ENCODE results near the gene SAPCD2.
A peak's percentile ranks its signal among the peaks of the same experiment; 100 is the strongest.

Gene SAPCD2

DNA sequence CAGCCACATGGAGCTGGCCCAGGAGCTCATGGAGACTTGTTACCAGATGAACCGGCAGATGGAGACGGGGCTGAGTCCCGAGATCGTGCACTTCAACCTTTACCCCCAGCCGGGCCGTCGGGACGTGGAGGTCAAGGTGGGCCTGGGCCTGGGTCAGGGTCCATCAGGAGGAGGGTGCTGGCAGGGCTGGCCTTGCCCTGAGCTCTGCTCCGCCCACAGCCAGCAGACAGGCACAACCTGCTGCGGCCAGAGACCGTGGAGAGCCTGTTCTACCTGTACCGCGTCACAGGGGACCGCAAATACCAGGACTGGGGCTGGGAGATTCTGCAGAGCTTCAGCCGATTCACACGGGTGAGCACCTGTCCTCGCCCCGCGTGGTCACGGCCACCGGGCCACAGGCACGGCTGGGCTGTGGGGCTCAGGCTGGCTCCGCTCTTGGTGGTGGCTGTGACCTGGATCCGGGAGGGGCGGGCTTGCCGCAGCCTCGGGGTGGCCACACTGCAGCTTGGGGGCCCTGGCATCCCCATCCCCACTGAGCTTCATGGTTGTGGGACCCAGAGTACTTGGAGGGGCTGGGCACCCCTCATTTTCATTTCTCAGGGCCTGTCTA is 37.1 kb upstream of the SAPCD2 start:
- DNase-seq: no peak

- DNase-seq: no peak
These were observed 36.4 kb upstream of the SAPCD2 start for GRCh38 chr9:137106662-137107250.

DNA sequence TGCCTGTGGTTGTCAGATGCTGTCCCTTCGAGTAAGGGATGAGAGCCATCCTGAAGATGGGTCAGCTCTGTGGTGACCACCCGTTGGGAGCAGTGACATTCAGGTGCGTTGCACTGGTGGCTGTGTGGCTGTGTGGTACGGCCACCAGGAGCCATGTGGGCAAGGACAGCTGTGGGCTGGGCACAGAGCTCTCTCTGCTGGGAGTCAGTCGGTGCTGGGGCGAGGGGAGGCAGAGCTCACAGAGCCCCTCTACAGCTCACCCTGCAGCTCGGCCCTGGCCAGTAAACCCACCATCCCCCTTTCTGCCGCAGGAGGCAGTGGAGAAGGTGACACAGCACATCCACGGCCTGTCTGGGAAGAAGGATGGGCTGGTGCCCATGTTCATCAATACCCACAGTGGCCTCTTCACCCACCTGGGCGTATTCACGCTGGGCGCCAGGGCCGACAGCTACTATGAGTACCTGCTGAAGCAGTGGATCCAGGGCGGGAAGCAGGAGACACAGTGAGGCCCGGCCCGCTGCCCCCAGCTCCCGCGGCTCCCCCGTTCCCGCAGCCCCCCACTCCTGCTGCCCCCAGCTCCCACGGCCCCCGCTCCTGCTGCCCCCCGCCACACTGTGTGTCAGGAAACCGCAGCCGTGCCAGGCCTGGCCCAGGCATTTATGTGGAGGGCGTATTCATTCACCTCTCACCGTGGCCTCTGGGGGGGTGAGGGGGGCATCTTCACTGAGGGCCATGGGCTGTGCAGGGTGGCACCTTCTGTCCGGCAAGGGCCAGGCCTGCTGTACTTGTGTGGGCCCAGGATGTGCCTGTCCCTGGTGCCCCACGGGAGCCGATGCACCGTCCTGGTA is 35.7 kb upstream of the SAPCD2 start:
- DNase-seq: no peak

GRCh38 chr9:137103206-137103999 is 33.0 kb upstream of the SAPCD2 start:
- DNase-seq: no peak

DNA sequence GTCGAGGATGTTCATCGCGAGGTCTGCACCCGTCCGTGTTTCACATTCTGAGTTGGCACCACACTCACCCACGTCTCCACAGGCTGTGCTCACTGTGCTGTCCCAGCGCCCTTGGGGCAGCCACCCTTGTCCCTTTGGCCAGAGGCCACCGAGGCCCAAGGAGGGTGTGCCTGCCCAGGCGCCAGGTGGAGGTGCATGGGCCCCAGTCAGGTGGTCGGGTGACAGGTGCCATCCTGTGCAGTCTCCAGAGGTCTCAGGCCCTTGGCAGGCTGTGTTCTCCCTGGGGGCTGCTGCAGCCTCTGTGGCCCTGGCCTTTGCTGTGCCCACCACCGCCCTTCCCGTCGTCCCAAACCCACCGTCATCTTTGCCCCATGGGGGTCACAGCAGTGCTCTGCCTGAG is 28.9 kb upstream of the SAPCD2 start:
- DNase-seq: no peak

GRCh38 chr9:137097761-137098462 is 27.6 kb upstream of the SAPCD2 start:
- no peak for DNase-seq

GRCh38 chr9:137096785-137097546 is 26.6 kb upstream of the SAPCD2 start:
- no peak for DNase-seq

DNA sequence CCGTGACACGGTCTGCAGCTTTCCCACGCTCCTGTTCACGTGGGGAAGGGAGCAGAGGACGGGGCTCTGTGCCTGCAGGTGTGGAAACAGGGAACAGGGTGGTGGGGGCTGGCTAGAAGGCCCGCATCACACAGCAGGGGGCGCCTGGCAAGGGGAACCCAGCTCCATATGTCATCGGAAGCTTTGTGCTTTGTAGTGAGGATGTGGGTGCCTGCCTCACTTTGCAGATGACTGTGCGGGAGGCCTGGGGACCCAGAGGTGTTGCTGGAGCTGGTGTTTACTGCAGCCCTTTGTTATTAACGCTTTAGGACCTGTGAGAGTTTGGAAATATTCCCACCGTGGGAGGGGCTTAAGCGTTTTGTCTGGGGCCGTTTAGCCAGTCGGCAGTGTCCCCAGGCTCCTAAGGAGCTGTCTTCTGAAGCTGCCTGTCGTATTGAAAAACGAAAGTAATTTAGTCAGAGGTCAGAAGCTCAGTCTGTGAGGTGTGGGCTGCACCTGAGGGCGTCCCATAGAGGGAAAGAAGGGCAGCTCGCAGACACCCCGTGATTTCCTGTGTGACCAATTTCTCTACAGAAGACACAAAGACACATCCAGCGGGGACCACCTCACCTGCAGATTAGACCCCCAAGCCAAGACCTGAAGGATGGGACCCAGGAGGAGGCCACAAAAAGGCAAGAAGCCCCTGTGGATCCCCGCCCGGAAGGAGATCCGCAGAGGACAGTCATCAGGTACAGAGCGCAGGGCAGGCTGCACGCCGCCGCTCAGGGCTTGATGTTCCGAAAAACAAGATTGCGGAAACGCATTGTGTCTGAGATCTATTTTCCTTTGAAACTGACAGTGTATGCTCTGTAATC is 25.5 kb upstream of the SAPCD2 start:
- DNase-seq: no peak

DNA sequence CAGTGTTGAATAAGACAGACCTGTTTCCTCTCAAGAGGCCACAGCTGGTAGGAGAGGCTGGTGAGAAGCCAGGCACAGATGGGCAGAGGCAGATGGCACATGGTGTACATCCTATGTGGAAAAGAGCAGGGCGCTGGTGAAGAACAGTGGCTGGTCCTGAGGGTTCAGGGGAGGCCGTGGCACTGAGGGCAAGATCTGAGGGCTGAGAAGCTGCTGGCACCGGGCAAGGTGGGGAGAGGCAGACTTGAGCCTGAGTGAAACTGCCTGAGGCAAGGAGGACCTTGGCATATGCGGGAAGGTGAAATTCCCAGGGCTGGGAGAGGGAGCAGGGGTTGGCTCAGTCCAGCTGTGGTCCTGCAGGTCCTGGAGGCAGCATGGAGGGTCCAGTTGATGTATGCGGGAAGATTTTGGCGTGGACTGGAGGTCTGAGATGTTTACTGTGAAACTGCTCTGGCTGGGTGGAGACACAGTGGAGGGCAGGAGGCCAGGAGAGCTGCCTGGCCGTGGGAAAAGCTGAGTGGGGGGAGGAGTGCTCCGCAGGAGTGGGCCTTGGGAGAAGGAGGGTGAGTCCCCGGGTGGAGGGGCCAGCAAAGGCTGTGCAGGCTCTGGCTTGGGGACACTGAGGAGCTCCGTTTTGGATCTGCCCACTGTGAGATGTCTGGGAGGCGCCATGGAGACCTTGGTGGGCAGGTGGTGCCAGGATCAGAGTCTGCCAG is 19.0 kb upstream of the SAPCD2 start:
- DNase-seq: no peak

DNA sequence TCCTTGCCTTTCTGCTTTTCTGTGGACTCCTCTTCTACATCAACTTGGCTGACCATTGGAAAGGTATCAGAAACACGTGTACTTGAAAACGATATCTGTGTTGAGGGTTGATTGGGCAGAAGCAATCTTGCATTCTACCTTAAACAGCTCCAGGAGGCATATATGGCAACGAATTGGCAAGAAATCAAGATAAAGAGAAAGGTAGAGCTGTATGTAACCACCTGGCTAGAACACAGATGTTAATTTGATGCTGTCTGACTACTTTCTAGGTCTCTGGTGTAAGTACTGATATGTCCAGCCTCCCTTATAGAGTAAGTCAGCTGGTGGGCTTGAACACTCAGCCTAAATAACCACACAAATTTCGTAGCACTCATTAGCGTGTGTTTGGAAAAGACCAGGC is 17.8 kb upstream of the SAPCD2 start:
- DNase-seq: no peak

DNA sequence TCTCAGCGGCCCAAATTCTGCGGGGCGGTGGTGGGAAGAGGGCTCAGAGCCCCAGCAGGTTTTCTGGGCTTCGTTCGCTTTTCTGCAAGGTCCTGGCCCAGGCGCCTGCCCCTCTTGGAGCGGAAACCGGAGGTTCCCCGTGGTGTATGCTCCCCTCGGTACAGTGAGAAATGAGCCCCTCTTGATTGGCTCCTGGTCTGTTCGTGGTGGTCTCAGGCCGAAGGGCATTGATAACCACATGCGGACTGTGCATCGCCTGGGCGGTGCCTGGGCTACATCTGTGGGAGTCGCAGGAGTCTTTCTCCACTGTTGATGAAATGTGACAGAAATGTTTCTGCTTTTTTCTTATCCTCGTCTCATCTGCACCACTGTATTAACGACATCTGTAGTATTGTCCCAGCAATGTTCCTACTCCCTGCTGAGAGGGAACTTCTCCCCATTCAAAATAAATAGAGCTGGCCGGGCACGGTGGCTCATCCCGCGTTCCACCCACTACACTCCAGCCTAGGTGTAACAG is 17.1 kb upstream of the SAPCD2 start:
- no peak for DNase-seq

DNA sequence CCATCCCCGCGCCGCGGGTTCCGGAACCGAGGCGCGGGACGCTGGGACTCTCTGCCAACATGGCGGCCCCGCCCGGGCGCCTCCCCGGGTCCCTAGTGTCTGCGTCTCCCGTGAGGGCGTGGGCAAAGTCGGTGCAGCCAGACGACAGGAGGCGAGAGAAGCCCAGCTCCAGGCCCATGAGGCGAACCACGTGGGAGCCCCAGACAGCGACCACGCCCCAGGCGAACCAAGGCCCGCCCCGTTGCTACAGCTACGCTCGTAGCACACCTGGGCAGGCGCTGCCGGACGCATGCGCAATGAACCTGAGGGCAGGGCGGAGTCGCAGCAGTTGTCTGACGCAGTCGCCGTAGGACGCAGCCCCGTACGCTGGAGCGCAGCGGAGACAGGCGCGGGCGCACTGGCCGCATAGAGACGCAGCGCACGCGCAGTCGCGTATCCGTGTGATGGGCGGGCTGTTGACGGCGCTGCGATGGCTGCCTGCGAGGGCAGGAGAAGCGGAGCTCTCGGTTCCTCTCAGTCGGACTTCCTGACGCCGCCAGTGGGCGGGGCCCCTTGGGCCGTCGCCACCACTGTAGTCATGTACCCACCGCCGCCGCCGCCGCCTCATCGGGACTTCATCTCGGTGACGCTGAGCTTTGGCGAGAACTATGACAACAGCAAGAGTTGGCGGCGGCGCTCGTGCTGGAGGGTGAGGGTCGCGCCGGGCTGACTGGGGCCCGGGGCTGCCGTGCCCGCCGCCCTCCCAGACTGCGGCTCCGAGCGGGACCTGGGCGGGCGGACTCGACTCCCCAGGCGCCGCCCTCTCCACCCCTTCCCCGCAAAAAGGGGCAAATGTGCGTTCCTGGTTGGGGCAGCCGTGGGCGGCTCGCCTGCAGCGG is 16.4 kb upstream of the SAPCD2 start, which contains the start of gene MAN1B1:
Gene MAN1B1, plus strand, starts transcription at position 455 of the 878 bp plus-strand sequence. Its CDS starts 15 bp downstream, at position 470.
- DNase-seq: peak; percentile 96

DNA sequence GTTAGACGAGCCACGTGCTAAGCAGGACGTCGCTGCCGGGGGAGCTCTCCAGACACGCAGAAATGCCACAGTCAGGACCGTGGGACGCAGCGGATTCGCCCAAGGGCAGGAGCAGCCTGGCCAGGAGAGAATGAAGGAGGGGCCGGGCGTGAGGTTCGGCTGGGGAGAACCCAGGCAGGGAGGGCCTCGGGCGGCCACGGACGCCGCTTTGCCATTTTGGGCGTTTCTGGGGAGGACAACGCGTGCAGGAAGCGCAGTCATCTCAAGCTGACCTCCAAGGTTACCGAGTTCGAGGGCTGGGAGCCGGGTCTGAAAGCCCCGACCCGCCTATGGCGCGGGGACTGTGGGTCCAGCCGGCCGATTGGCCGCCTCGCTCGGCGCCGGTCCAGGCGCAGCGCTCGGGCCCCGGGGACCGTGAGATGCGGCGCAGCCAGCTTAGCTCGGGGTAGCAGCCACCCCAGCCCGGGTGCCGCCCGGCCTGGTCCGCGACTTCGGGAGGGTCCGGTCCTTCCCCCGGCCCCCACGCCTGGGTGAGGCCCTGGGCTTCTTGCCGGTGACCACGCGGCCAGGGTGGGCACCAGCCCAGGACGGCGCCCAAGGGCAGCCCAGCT is 15.7 kb upstream of the SAPCD2 start:
- no peak for DNase-seq

GRCh38 chr9:137084526-137084925 is 14.2 kb upstream of the SAPCD2 start:
- no peak for DNase-seq

DNA sequence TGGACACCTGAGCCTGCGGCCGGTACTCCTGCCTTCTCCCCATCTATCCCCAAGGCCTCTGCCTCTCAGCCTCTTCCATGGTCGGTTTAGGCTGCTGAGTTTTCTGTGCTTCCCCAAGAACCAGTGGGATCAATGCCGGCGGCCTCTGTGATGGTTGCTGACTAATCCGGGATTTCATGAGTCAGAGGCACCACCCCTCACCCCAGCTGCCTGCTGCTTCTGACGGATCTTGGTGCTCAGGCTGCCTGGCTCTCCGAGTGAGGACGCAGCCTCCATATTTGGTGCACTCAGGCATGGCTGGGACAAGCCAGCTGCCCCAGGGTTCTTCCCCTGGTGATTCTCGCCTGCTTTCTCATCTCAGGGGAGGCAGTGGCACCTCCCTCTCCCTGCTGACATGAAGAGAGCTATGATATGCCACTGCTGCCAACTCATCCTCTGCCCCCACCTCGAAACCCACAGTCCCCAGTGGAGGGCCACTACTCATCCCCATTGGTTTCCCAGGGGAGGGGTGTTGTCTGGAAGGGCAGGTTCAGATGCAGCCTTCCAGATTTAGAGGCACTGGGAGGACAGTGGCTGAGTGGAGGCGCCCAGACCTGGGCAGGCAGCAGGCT is 13.1 kb upstream of the SAPCD2 start:
- no peak for DNase-seq

- DNase-seq: no peak
These were observed 12.6 kb upstream of the SAPCD2 start for GRCh38 chr9:137082925-137083290.

DNA sequence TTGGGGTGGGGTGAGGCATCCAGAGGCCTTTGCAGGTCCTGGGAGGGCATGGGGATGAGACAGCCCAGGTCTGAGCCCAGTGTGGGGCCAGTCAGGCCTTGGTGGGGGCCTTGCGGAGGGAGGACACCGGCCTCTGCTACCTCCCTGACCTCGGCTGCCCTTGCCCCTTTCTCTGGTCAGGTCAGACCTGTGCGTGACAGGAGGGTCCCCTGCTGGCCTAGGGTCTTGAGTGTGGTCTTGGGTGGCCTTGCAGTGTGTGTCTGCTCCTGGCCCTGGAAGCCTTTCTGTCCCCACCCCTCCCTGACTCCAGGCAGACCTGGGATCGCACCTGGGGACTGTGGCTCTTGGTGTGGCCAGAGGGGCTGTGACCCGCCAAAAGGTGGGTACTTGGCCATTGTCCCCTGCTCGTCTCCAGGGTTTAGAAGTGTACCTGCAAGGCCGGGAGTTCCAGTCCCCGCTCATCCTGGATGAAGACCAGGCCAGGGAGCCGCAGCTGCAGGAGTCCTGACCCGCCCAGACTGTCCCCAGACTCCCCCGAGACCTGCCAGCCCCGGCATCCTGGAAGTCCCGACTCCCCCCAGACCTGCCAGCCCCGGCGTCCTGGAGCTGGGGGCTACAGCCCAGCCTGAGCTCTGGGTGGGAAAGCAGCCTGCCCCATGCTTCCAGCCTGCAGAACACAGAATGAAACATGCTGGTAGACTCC is 12.0 kb upstream of the SAPCD2 start:
- DNase-seq: no peak
